Measurements from ENCODE around the gene RAB3C.

RAB3C gene

GRCh38 chr5:58718269-58718978, 135.5 kb downstream of the RAB3C start:
- no peak for DNase-seq
- intact Hi-C loops (cut with DNase I) = no loop called here

- no peak for DNase-seq
- intact Hi-C loops (cut with DNase I) = no loop called here
Measured at GRCh38 chr5:58722160-58722559, 139.3 kb downstream of the RAB3C start.

GRCh38 chr5:58724992-58725391, 142.1 kb downstream of the RAB3C start:
- intact Hi-C loops (cut with DNase I) = no loop called here
- DNase-seq = no peak

GRCh38 chr5:58731641-58732040, 148.8 kb downstream of the RAB3C start:
- DNase-seq = no peak
- intact Hi-C loops (cut with DNase I) = no loop called here

GRCh38 chr5:58735637-58736036, 152.8 kb downstream of the RAB3C start:
- no peak for DNase-seq
- intact Hi-C loops (cut with DNase I) = no loop called here

- intact Hi-C loops (cut with DNase I) = no loop called here
- DNase-seq = no peak
Measured at GRCh38 chr5:58736214-58736613, 153.3 kb downstream of the RAB3C start.

- DNase-seq = no peak
- intact Hi-C loops (cut with DNase I) = no loop called here
Measured at GRCh38 chr5:58737671-58738070, 154.8 kb downstream of the RAB3C start.

GRCh38 chr5:58738336-58738735, 155.5 kb downstream of the RAB3C start:
- intact Hi-C loops (cut with DNase I) = no loop called here
- no peak for DNase-seq

GRCh38 chr5:58739051-58739450, 156.2 kb downstream of the RAB3C start:
- no peak for DNase-seq
- intact Hi-C loops (cut with DNase I) = no loop called here

- intact Hi-C loops (cut with DNase I) = no loop called here
- no peak for DNase-seq
Measured at GRCh38 chr5:58740956-58741355, 158.1 kb downstream of the RAB3C start.

GRCh38 chr5:58745350-58745749, 162.5 kb downstream of the RAB3C start:
- intact Hi-C loops (cut with DNase I) = no loop called here
- no peak for DNase-seq

- DNase-seq = no peak
- intact Hi-C loops (cut with DNase I) = no loop called here
Measured at GRCh38 chr5:58746321-58746720, 163.4 kb downstream of the RAB3C start.

- no peak for DNase-seq
- intact Hi-C loops (cut with DNase I) = no loop called here
Measured at GRCh38 chr5:58750036-58750435, 167.2 kb downstream of the RAB3C start.

- no peak for DNase-seq
- intact Hi-C loops (cut with DNase I) = no loop called here
Measured at GRCh38 chr5:58751222-58751837, 168.5 kb downstream of the RAB3C start.

GRCh38 chr5:58752104-58752503, 169.2 kb downstream of the RAB3C start:
- intact Hi-C loops (cut with DNase I) = no loop called here
- no peak for DNase-seq

GRCh38 chr5:58753446-58753845, 170.6 kb downstream of the RAB3C start:
- intact Hi-C loops (cut with DNase I) = no loop called here
- no peak for DNase-seq

GRCh38 chr5:58754250-58754649, 171.4 kb downstream of the RAB3C start:
- DNase-seq = no peak
- intact Hi-C loops (cut with DNase I) = no loop called here

GRCh38 chr5:58755397-58755796, 172.5 kb downstream of the RAB3C start:
- DNase-seq = peak in 1 of 10 donors; percentile 71
- intact Hi-C loops (cut with DNase I) = no loop called here

GRCh38 chr5:58759745-58760144, 176.9 kb downstream of the RAB3C start:
- DNase-seq = no peak
- intact Hi-C loops (cut with DNase I) = no loop called here

GRCh38 chr5:58760222-58760621, 177.3 kb downstream of the RAB3C start:
- intact Hi-C loops (cut with DNase I) = no loop called here
- DNase-seq = no peak

GRCh38 chr5:58761407-58761806, 178.5 kb downstream of the RAB3C start:
- intact Hi-C loops (cut with DNase I) = no loop called here
- DNase-seq = no peak

- DNase-seq = no peak
- intact Hi-C loops (cut with DNase I) = no loop called here
Measured at GRCh38 chr5:58763390-58763789, 180.5 kb downstream of the RAB3C start.

GRCh38 chr5:58764199-58764598, 181.3 kb downstream of the RAB3C start:
- no peak for DNase-seq
- intact Hi-C loops (cut with DNase I) = no loop called here

Measured in posterior cingulate gyrus (tissue), 11 donors.